GM21786 (cell line): ENCODE results near the gene SUCNR1.

Experiments
- ATAC-seq: cut with Tn5 transposase; IDR thresholded peaks from one replicate; pipeline ENCODE4 v1.9.1; 2021; ENCODE audit not compliant: unreplicated experiment

SUCNR1 gene

DNA sequence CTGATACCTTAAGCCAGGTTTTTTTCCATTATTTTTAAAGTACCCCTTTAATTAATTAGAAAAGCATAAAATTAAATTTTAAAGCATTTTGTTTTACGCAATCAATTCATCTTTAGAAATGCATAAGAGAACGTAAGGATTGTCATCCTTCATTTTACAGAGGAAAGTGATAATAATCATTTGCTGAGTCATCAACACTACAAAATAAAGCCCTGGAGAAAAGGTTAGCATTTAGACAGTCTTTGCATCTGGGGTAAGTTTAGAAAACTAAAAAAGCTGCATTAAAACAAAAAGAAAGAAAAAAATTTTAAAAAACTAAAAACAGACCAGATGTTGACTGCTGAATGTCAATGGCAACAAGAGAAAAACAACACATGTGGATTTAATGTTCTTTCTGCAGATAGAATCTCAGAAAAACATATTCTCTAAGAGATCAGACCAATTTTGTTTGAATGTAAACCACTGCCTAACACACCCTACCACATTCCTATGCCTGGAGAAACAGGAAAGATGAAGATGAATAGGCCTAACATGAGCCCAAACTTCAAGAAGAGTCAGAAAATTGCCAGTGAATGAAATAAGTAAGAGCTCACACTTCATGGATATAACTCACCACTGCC is 59.9 kb downstream of the SUCNR1 start:
- ATAC-seq, result no peak
